GM12891 (cell line): ENCODE results near the gene ATOH8.

ENCODE experiments used
- POLR2A ChIP-seq: IDR thresholded peaks from 2 replicates; pipeline ENCODE4 v1.6.1; 2011; ENCODE audit warnings: low read depth, low read length, control low read depth
- POLR2AphosphoS5 ChIP-seq: IDR thresholded peaks from 2 replicates; pipeline ENCODE4 v1.6.1; 2011; ENCODE audit warnings: low read depth, low read length, control low read depth
- POU2F2 ChIP-seq: IDR thresholded peaks from 2 replicates; pipeline ENCODE4 v1.6.1; 2011; ENCODE audit warnings: low read depth, mild to moderate bottlenecking, control low read depth, low read length, moderate library complexity
- SPI1 ChIP-seq: IDR thresholded peaks from 2 replicates; pipeline ENCODE4 v1.6.1; 2011; ENCODE audit warnings: low read depth, low read length, control low read depth

GRCh38 chr2:85748039-85748734 is 5.6 kb upstream of the ATOH8 start:
- TF ChIP-seq POLR2AphosphoS5: no peak
- TF ChIP-seq POLR2A: no peak
- peak; percentile 97 for TF ChIP-seq SPI1
- TF ChIP-seq POU2F2: no peak
